GM12873 (cell line): ENCODE results near the gene FBP2.

Source experiments
- CTCF ChIP-seq: IDR thresholded peaks from 2 replicates; pipeline ENCODE4 v1.5.1; 2012; ENCODE audit warnings: low read depth, mild to moderate bottlenecking, moderate library complexity, low read length, control low read depth; ENCODE audit not compliant: insufficient read depth; ENCODE audit errors: missing control alignments

Gene FBP2

GRCh38 chr9:94632737-94633136 lies 39.1 kb upstream of the FBP2 start:
- no peak for TF ChIP-seq CTCF

DNA sequence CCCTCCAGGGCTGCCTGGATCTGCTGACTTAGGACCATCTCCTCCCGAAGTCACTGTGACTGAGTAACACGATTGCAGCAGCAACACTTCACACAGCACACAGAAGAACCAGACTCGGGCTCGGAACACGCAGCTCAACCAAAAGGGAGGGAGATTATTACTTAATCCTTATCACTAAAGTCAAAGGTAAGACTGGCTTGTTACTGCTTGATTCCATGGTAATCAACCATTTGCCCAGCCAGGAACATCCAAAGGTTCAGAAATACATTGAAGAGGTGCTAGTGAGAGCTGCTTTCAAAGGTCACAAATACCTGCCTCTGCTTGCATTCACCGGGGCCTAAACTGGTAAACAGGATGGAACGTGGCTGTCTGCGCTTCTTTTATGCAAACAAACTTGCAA lies 38.0 kb upstream of the FBP2 start:
- TF ChIP-seq CTCF = no peak

DNA sequence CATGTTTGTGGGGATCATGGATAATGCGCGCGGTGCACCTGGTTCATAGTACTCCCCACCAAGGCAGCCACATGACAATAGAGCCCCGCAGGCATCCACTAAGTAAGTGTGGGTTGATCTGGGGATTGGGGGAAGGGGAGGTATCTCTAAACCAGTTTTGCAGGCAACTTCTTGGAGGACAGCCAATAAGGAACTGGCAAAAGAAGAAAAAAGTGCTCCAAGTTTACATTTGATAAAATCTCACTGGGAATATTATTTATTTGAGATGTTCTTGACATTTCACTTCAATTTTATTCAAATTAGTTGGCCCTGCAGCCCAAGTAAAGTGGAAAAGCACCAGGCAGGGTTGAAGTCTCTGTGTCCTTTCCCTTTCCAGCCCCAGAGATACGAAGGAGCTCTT lies 37.2 kb upstream of the FBP2 start:
- TF ChIP-seq CTCF = no peak

DNA sequence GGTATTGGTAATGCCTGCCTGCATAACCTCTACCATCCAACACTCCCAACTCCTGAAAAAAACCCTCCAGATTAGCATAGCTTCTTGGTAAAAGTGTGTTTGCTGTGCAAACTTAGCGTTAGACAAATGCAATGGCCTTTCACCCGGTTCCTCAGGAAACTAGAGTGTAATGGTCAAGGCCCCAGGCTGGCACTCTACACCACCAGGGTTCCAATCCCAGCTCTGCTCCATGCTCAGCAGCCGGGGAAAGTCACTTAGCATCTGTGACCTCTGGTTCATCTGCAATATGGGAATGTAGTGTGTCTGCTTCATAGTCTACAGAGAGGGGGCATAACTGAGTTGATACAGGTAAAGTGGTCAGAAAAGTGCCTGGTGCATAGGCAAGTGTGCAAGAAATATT lies 36.7 kb upstream of the FBP2 start:
- no peak for TF ChIP-seq CTCF

GRCh38 chr9:94627287-94627686 lies 33.7 kb upstream of the FBP2 start:
- no peak for TF ChIP-seq CTCF

GRCh38 chr9:94625835-94626234 lies 32.2 kb upstream of the FBP2 start:
- no peak for TF ChIP-seq CTCF

DNA sequence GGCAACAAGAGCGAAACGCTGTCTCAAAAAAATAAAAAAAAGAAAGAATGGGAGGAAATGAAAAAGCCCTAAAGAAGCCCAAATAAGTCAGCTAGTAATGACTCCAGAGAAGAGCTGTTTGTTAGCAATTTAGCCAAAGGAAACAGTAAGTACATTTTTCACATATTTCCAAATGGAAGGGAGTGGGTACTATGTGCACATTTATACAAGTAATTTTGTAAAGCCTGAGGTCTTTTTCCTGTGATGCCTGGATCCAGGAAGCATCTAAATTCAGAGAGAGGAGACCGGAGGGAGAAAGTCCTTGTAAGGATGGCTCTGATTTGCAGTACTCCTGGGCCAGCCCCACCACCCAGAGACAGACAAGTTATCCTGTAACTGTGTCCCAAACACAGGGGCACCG lies 31.0 kb upstream of the FBP2 start:
- no peak for TF ChIP-seq CTCF

DNA sequence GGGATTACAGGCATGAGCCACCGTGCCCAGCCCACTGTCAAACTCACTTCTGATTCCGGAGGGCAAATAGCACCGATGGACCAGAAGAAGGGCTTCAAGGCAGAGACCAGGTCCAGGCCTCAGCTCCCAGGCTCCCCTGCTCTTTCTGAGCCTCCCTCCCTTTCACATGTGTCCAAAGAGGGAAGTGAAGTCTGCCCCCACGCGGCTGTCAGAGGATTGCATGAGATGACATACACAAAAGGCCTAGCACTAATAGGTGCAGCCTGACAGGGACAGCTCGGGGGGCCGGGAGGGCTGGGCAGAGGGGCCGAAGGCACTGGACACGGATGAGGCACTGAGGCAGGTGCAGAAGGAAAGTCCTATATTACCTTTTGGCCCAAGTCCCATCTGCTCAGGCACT lies 29.6 kb upstream of the FBP2 start:
- TF ChIP-seq CTCF = peak; percentile 51
